Liver (tissue), 9 donors: ENCODE results near the gene PLA2R1. TPM values are rescaled to one million over a fixed set of nuclear protein-coding genes. Genes with fewer than 3 reads are reported as not detected.
A peak's percentile ranks its signal among the peaks of the same experiment; 100 is the strongest.

Experiments used
- DNase-seq: peaks from one replicate; pipeline ENCODE4 v3.0.0-alpha.2; 2017; ENCODE audit warnings: low spot score
- H3K27ac ChIP-seq, 2 donors: one replicate each; pipeline ENCODE4 v1.7.0; 2013; ENCODE audit warnings: inconsistent platforms in 2 of 2, low read length in 2 of 2, control low read depth in 1 of 2, low read depth in 1 of 2, mild to moderate bottlenecking in 1 of 2
- H3K27me3 ChIP-seq, 4 donors: one replicate each; pipeline versions ENCODE4 v1.6.1 to v1.7.0; 2013; ENCODE audit warnings: low read length in 3 of 4, inconsistent platforms in 1 of 4, mild to moderate bottlenecking in 1 of 4, moderate library complexity in 1 of 4; ENCODE audit not compliant: control insufficient read depth in 4 of 4, insufficient read depth in 4 of 4
- H3K36me3 ChIP-seq, 4 donors: one replicate each; pipeline versions ENCODE4 v1.6.1 to v1.7.0; 2013; ENCODE audit warnings: low read length in 3 of 4, mild to moderate bottlenecking in 3 of 4, low read depth in 1 of 4, moderate library complexity in 1 of 4; ENCODE audit not compliant: control insufficient read depth in 4 of 4, insufficient read depth in 3 of 4
- H3K4me1 ChIP-seq, 4 donors: one replicate each; pipeline versions ENCODE4 v1.6.1 to v1.7.0; 2013; ENCODE audit warnings: low read length in 3 of 4, mild to moderate bottlenecking in 3 of 4, moderate library complexity in 1 of 4; ENCODE audit not compliant: control insufficient read depth in 4 of 4, insufficient read depth in 4 of 4
- H3K4me3 ChIP-seq, 3 donors: one replicate each; pipeline versions ENCODE4 v1.6.1 to v1.7.0; 2013; ENCODE audit warnings: low read length in 3 of 3, control low read depth in 1 of 3, low read depth in 1 of 3, mild to moderate bottlenecking in 1 of 3
- H3K9ac ChIP-seq, 2 donors: one replicate each; pipeline ENCODE4 v1.7.0; 2013; ENCODE audit warnings: low read length in 2 of 2, mild to moderate bottlenecking in 2 of 2, moderate library complexity in 2 of 2, control low read depth in 1 of 2, low read depth in 1 of 2
- H3K9me3 ChIP-seq, 4 donors: one replicate each; pipeline versions ENCODE4 v1.6.1 to v1.7.0; 2013; ENCODE audit warnings: low read length in 3 of 4; ENCODE audit not compliant: control insufficient read depth in 4 of 4
- EGR1 ChIP-seq, 2 donors: IDR thresholded peaks; 2 replicates each; pipeline ENCODE4 v1.6.1; 2016 to 2018; ENCODE audit warnings: antibody characterized with exemption in 2 of 2, low read depth in 2 of 2
- FOXA1 ChIP-seq: IDR thresholded peaks from 2 replicates; pipeline ENCODE4 v1.6.1; 2016; ENCODE audit warnings: antibody characterized with exemption
- FOXA2 ChIP-seq: IDR thresholded peaks from 2 replicates; pipeline ENCODE4 v1.6.1; 2016; ENCODE audit warnings: antibody characterized with exemption
- GABPA ChIP-seq, 2 donors: IDR thresholded peaks in 1 of 2; conservative IDR thresholded peaks in 1 of 2; 2 replicates each; pipeline ENCODE4 v1.6.1; 2016; ENCODE audit warnings: antibody characterized with exemption in 2 of 2, mild to moderate bottlenecking in 1 of 2, moderate library complexity in 1 of 2
- HNF4A ChIP-seq, 2 donors: conservative IDR thresholded peaks; 2 replicates each; pipeline ENCODE4 v1.6.1; 2016; ENCODE audit warnings: antibody characterized with exemption in 2 of 2, mild to moderate bottlenecking in 2 of 2
- HNF4G ChIP-seq: IDR thresholded peaks from 2 replicates; pipeline ENCODE4 v1.6.1; 2016; ENCODE audit warnings: antibody characterized with exemption
- JUND ChIP-seq, 2 donors: IDR thresholded peaks; 2 replicates each; pipeline ENCODE4 v1.6.1; 2016; ENCODE audit warnings: antibody characterized with exemption in 2 of 2
- RXRA ChIP-seq, 2 donors: IDR thresholded peaks; 2 replicates each; pipeline ENCODE4 v1.6.1; 2017 to 2018; ENCODE audit warnings: antibody characterized with exemption in 2 of 2, mild to moderate bottlenecking in 1 of 2
- TAF1 ChIP-seq: conservative IDR thresholded peaks from 2 replicates; pipeline ENCODE4 v1.6.1; 2016; ENCODE audit warnings: antibody characterized with exemption, mild to moderate bottlenecking
- YY1 ChIP-seq: IDR thresholded peaks from 2 replicates; pipeline ENCODE4 v1.6.1; 2016; ENCODE audit warnings: antibody characterized with exemption, mild to moderate bottlenecking
- WGBS: extraction: QIAGEN DNeasy Blood & Tissue Kit; methylation state at CpG from one replicate; pipeline ENCODE4 v1.1.7; 2013; 5-methylcytosine and 5-hydroxymethylcytosine counted together
- polyA plus RNA-seq, 2 donors: library from polyadenylated mRNA; stranded (reverse) in 1 of 2; unstranded in 1 of 2; fragments of 200-250 nt in 1 of 2; fragments of >200 nt in 1 of 2; fragmentation: Nextera tagmentation in 1 of 2; extraction: Ambion mirVana in 1 of 2; gene quantifications; one replicate each; pipeline versions ENCODE4 v1.2.1 to v1.2.3, GENCODE V29; 2013 to 2015
- total RNA-seq, 2 donors: library from RNA; depleted of rRNA; stranded (reverse); fragments of >200 nt; gene quantifications; one replicate each; pipeline ENCODE4 v1.2.3, GENCODE V29; 2014
- TF ChIP-seq, protein P1 (sequence below): IDR thresholded peaks from 2 replicates; pipeline ENCODE4 v1.6.1; 2016; ENCODE audit warnings: antibody characterized with exemption
- TF ChIP-seq, protein P2 (sequence below): IDR thresholded peaks from 2 replicates; pipeline ENCODE4 v1.6.1; 2016; ENCODE audit warnings: antibody characterized with exemption
- TF ChIP-seq, protein P3 (sequence below): IDR thresholded peaks from 2 replicates; pipeline ENCODE4 v1.6.1; 2016; ENCODE audit warnings: antibody characterized with exemption, mild to moderate bottlenecking
- TF ChIP-seq, protein P4 (sequence below): IDR thresholded peaks from 2 replicates; pipeline ENCODE4 v1.6.1; 2016; ENCODE audit warnings: antibody characterized with exemption
- TF ChIP-seq, protein P5 (sequence below): fragments of 150-350 bp; IDR thresholded peaks from 2 replicates; pipeline ENCODE4 v1.5.1; 2017; ENCODE audit warnings: improper control_type of control experiment, low read depth, low read length; ENCODE audit not compliant: missing input control
- donor health status: healthy.
- donor health status: healthy.
- donor health status: healthy.
- donor health status: healthy.
- donor health status: healthy.

The PLA2R1 gene
- total and polyA plus RNA-seq, 4 donors = 0.61 to 2.3 (median 0.66) TPM

DNA sequence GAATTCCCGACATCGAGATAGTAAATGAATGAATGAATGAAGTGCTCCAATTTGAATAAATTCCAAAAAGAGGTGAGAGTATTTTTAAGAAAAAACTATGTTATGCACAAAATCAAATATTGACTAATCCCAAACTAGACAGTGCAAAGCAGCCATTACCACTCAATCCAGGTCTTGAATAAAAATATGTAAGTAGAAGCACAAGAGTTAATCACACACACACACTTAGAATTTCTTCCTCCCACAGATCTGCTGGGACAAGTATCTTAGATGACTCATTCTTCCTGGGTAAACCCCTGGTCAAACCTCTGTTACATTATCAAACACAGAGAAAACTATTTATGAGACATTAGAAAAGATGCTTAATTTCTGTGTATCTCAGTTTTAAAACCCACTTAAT lies 102.0 kb downstream of the PLA2R1 start:
- Histone ChIP-seq H3K27ac (no peak overlapping the region), H3K9ac (no peak overlapping the region), H3K27me3 (no peaks in the 10 kb centered on the region), H3K4me1 (no peaks in the 10 kb centered on the region), H3K4me3 (no peak overlapping the region), H3K36me3 (no peaks in the 10 kb centered on the region), H3K9me3 (no peaks in the 10 kb centered on the region)
- DNase-seq = no peak
- TF ChIP-seq, protein P1, sequence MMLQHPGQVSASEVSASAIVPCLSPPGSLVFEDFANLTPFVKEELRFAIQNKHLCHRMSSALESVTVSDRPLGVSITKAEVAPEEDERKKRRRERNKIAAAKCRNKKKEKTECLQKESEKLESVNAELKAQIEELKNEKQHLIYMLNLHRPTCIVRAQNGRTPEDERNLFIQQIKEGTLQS = no peak
- TF ChIP-seq JUND (IDR thresholded peaks at IDR 0.05) = peak; percentile 34 to 36
- WGBS = 76% methylated on average over 2 of the region's 2 CpGs

DNA sequence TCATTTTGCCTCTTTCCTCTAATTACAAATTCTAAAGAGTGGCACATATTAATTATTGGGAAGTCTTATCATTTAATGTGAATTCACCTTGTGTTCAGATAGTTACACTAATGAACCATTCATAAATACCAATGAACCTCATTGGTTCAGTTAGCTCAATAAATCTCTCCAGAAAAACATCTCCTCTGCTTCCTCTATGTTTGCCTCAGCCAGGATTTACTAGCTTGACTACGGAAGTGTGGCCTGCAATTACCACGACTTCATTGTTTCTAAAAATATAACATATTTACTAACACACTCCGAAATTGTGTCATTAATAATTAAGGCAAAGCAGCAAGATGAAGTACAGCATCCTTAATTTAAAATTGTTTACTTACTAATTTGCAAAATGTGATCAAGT lies 103.3 kb downstream of the PLA2R1 start:
- H3K27me3 ChIP-seq = no peaks in the 10 kb centered on the region
- H3K27ac ChIP-seq = no peak overlapping the region
- H3K9me3 ChIP-seq = no peaks in the 10 kb centered on the region
- H3K4me3 ChIP-seq = no peak overlapping the region
- WGBS = 60% methylated on average over 3 of the region's 3 CpGs
- no peak for DNase-seq
- no peaks in the 10 kb centered on the region for H3K4me1 ChIP-seq
- H3K9ac ChIP-seq = no peak overlapping the region
- no peaks in the 10 kb centered on the region for H3K36me3 ChIP-seq
- TF ChIP-seq, protein P1 = no peak
- TF ChIP-seq, protein P2, sequence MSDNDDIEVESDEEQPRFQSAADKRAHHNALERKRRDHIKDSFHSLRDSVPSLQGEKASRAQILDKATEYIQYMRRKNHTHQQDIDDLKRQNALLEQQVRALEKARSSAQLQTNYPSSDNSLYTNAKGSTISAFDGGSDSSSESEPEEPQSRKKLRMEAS = no peak
- TF ChIP-seq YY1 (no peak), EGR1 (IDR thresholded peaks at IDR 0.05; ENCODE audit: low read depth in 2 of 2) (no peak), TAF1 (no peak), RXRA (IDR thresholded peaks at IDR 0.05) (no peak), HNF4A (conservative IDR thresholded peaks at IDR 0.05) (no peak), GABPA (IDR thresholded peaks at IDR 0.05 in 1 of 2, conservative IDR thresholded peaks at IDR 0.05 in 1 of 2) (no peak), FOXA1 (no peak), FOXA2 (no peak), HNF4G (no peak)
- TF ChIP-seq, protein P3, sequence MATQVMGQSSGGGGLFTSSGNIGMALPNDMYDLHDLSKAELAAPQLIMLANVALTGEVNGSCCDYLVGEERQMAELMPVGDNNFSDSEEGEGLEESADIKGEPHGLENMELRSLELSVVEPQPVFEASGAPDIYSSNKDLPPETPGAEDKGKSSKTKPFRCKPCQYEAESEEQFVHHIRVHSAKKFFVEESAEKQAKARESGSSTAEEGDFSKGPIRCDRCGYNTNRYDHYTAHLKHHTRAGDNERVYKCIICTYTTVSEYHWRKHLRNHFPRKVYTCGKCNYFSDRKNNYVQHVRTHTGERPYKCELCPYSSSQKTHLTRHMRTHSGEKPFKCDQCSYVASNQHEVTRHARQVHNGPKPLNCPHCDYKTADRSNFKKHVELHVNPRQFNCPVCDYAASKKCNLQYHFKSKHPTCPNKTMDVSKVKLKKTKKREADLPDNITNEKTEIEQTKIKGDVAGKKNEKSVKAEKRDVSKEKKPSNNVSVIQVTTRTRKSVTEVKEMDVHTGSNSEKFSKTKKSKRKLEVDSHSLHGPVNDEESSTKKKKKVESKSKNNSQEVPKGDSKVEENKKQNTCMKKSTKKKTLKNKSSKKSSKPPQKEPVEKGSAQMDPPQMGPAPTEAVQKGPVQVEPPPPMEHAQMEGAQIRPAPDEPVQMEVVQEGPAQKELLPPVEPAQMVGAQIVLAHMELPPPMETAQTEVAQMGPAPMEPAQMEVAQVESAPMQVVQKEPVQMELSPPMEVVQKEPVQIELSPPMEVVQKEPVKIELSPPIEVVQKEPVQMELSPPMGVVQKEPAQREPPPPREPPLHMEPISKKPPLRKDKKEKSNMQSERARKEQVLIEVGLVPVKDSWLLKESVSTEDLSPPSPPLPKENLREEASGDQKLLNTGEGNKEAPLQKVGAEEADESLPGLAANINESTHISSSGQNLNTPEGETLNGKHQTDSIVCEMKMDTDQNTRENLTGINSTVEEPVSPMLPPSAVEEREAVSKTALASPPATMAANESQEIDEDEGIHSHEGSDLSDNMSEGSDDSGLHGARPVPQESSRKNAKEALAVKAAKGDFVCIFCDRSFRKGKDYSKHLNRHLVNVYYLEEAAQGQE = no peak
- TF ChIP-seq, protein P4, sequence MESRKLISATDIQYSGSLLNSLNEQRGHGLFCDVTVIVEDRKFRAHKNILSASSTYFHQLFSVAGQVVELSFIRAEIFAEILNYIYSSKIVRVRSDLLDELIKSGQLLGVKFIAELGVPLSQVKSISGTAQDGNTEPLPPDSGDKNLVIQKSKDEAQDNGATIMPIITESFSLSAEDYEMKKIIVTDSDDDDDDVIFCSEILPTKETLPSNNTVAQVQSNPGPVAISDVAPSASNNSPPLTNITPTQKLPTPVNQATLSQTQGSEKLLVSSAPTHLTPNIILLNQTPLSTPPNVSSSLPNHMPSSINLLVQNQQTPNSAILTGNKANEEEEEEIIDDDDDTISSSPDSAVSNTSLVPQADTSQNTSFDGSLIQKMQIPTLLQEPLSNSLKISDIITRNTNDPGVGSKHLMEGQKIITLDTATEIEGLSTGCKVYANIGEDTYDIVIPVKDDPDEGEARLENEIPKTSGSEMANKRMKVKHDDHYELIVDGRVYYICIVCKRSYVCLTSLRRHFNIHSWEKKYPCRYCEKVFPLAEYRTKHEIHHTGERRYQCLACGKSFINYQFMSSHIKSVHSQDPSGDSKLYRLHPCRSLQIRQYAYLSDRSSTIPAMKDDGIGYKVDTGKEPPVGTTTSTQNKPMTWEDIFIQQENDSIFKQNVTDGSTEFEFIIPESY = no peak
- TF ChIP-seq, protein P5, sequence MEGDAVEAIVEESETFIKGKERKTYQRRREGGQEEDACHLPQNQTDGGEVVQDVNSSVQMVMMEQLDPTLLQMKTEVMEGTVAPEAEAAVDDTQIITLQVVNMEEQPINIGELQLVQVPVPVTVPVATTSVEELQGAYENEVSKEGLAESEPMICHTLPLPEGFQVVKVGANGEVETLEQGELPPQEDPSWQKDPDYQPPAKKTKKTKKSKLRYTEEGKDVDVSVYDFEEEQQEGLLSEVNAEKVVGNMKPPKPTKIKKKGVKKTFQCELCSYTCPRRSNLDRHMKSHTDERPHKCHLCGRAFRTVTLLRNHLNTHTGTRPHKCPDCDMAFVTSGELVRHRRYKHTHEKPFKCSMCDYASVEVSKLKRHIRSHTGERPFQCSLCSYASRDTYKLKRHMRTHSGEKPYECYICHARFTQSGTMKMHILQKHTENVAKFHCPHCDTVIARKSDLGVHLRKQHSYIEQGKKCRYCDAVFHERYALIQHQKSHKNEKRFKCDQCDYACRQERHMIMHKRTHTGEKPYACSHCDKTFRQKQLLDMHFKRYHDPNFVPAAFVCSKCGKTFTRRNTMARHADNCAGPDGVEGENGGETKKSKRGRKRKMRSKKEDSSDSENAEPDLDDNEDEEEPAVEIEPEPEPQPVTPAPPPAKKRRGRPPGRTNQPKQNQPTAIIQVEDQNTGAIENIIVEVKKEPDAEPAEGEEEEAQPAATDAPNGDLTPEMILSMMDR = no peak
